GM18502 (cell line): ENCODE data around the gene BRD9.
"Not testable (repeated sequence)": the region's sequence is repeated elsewhere in the genome, so short reads cannot be mapped to it uniquely, and the experiment has no call there.

ENCODE experiments used
- ATAC-seq: cut with Tn5 transposase; IDR thresholded peaks from one replicate; pipeline ENCODE4 v1.9.1; 2021; ENCODE audit warnings: mild to moderate bottlenecking; ENCODE audit not compliant: unreplicated experiment, poor library complexity

BRD9 gene

DNA sequence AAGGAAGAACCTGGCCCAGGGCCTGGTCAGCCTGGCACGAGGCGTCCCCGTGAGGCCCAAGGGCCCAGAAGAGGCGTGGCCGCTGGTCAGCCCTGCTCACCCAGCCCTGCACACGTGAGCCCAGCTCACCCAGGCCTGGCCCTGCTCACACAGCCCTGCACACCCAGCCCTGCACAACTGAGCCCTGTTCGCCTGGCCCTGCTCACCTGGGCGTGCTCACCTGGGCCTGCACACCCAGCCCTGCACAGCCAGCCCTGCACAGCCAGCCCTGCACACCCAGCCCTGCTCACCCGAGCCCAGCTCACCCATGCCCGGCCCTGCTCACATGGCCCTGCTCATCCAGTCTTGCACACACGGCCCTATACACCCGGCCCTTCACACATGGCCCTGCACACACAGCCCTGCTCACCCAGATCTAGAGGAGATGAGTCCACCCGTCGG is 43.9 kb downstream of the BRD9 start:
- ATAC-seq, result no peak

DNA sequence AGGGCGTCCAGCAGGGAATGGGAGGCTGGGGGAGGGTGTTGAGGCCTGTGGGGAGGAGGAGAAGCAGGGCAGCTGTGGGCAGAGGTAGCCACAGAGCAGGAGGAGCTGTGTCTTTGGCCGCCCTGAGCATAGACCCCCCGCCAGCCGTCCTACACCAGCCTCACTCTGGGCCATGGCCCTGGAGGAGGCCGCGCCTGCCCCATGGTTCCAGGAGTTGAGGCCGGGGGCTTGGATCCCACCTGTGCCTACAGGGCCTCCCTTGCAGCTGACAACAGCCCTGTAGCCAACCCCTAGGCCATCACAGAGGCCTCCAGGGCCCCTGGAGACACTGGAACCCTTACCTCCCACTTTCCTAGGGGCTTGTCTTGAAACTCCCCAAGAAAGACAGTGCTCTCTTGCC is 44.9 kb downstream of the BRD9 start:
- ATAC-seq, result not testable (repeated sequence)

DNA sequence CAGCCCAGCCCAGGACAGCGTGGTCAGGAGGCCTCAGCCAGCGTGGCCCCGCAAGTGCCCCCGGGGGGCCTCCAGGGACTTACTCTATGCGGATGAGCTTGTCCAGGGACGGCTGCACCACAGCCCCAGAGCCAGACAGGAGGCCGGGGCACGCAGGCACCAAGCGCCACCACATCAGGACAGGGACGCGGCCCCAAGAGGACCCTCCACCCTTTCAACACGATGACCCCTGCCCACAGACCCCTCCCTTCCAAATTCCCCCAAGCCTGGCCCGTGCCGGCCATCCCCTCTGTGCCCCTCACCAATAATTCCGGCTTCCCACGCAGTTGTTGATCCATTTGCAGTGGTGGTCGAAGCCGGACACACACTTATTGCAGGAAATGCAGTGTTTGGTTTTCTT is 45.4 kb downstream of the BRD9 start:
- ATAC-seq, result not testable (repeated sequence)

DNA sequence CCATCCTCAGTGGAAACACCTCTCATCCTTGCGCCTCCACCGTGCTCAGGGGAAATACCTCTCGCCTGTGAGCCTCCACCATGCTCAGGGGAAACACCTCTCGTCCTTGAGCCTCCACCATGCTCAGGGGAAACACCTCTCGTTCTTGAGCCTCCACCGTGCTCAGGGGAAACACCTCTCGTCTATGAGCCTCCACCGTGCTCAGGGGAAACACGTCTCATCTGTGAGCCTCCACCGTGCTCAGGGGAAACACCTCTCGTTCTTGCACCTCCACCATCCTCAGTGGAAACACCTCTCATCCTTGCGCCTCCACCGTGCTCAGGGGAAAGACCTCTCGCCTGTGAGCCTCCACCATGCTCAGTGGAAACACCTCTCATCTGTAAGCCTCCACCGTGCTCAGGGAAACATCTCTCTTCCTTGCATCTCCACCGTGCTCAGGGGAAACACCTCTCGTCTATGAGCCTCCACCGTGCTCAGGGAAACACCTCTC is 46.0 kb downstream of the BRD9 start:
- ATAC-seq, result not testable (repeated sequence)

DNA sequence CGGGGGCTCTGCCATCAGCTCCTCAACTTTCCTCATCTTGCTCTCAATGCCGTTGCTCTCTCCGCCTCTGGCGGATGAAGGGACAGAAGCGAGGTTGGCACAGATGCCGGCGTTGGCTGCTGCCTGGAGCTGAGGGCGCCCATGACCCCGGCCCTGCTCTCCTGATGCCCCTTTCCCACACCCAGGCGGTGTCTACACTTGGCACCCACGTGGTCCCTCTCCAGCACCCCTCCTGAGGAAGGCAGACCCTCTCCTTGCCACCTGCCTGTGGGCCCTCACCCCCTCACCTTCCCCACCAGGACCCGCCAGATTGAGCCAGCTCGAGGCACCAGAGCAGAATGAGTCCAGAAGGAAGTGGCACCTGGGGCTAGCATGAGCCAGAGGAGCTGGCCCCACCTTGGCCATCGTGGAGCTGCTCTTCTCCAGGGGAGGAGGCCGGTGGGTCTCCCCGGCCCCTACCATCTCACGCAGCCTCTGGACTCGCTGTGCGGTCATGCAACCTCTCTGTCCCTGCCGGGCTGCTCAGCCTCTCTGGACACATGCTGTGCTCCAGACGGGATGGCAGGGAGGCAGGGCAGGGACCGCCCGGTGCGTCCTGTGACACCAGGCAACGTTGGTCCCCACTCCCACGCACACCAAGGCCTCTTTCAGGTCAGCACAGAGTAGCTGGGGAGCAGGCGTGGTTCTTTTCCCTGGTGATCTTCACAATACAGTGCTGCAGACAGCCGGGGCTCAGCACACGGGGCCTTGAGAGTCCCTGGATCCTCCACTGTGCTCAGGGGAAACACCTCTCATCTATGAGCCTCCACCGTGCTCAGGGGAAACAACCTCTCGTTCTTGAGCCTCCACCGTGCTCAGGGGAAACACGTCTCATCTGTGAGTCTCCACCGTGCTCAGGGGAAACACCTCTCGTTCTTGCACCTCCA is 46.7 kb downstream of the BRD9 start:
- not testable (repeated sequence) for ATAC-seq

DNA sequence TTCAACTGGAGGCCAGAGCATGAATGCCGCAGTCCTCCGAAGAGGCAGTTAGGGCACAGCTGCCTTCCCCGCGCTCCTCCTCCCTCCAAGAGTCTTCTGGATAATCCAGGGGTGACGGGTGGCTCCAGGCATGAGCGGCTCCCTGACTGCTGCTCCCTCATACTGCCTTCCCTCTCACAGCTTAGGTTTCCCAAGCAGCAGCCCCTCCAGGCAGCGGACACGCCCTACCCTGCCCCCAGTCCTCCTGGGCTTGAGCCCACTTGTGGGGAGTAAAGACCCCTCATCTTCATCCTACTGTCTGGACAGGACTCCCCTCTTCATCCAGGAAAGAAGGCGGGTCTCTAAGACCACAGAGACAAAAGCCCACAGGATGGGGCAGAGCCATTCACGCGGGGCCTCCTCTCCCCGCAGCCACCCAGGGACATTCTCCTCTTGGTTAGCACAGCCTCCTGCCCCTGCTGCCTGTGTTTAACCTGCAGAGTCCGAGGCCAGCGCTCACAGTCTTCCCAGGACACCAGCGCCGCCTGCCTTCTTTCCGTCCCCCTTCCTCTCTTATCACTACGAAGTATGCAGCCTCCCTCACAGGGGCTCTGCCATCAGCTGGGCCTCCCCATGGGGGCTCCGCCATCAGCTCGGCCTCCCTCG is 47.4 kb downstream of the BRD9 start:
- not testable (repeated sequence) for ATAC-seq

DNA sequence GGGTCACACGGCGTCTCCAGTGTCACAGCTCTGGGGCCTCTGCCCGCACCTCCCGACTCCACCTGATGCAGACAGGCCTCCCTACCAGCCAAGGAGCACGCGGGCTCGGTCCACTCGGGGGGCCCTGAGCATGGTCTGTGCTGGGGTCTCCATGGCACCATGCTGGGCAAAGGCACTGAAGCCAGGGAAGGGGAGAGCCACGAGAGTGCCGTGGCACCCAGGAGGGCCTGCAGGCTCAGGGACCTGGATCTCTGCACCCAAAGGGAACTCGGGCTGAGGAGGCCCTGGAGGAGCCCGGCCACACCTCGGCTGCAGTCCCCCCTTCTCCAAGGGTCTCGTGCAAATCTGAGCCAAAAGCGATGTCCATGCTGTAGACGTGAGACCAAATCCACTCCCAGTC is 48.2 kb downstream of the BRD9 start:
- not testable (repeated sequence) for ATAC-seq

DNA sequence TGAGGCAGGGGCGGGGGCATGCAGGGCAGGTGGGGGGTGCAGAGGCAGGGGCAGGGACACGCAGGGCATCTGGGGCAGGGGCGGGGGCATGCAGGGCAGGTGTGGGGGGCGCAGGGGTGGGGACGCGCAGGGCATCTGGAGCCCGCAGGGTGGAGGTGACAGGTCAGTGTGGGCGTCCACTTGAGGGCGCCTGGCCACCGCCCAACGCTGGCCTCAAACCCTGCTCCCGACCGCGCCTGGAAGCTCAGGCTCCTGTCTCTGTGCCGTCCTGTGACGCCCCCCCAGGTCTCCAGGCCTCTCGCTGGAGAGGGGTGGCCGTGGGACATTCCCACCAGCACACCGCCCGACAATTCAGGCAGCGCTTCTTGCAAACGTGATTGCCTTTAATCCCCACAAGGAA is 48.7 kb downstream of the BRD9 start:
- not testable (repeated sequence) for ATAC-seq

DNA sequence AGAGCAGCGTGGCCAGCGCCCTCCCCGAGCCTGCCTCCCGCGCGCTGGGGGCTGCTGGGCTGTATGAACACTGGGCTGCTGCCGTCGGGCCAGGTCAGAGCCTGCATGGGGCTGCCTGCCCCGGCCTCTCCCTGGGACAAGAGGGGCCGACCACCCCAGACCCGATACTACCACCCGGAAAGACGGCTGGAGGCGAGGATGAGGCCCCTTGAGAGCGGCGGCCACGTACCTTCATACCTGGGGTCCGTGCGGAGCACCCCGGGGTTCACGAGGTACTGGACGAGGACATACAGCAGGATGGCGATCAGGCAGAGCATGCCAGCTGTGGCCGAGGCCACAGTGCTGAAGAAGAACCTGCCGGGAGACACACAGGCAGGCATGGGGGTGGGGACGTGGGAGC is 49.2 kb downstream of the BRD9 start:
- not testable (repeated sequence) for ATAC-seq

DNA sequence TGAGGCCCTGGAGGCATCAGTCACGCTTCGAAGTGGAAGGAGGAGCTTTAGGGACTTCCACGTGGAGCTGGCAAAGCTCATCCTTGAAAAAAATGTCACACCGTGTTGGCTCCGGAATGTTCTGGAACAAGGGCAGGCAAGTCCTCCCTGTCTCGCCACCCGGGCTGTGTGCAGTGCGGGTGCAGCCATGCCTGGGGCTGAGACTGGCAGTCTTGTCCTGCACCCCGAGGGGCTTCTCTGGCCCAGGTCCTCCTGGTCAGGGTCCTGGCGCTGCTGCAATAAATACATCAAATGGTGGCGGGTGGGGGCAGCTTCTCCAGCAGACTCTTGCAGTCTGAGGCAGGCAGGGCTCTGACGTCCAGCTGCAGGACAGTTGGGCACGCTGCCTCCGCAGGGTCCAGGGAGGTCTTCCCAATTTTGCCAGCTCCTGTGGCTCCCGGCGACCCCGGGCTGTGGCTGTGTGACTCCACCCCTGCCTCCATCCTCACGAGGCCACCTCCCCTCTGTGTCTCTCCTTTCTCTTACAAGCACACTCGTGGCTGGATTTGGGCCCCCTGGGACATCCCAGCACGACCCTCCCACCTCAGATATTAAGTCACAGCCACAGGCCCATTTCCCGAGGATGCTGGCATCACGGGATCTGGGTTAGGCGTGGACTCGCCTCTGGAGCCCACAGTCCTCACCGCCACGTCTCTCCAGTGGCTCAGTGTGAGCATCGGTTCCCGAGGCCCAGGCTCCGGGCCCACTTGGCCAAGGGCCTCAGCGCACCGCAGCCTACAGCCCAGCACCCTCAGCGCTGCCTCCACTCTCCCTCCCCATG is 50.0 kb downstream of the BRD9 start:
- not testable (repeated sequence) for ATAC-seq

DNA sequence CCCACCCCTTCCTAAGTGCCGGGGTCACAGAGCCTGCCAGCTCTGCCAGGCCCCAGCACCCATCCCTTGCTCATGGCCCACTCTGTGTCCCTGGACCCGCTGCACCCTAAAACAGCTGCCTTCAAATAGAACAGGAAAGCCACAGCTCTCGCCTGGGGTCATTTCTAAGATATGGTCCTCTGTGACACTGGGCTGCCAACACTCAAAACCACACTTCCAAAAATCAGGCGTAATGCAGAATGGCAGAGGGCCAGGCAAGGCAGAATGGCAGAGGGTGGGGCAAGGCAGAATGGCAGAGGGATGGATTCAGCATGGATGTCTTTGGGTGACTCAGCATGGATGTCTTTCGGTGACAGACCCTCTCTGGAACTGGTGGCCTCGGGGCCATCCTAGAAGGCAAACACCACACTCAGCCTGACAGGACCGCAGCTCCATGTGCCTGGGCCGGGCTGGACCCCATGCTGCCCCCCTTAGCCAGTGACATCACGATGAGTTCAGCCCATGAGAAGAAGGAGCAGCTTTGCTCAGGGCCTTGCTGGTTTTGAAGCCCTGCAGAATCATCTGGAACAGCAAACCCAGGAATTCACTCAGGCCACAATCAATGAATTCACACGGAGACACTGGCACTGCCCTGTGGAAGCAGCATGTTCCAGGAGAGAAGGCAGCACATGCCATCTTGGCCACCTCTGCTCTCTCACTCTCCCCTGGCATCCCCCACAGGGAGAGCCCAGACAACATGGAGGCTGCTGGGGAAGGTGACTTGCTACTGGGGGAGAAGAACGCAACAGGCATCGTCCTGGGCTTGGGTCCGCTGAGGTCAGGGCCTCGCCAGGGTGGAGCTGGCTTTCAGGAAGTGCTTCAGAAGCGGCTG is 50.8 kb downstream of the BRD9 start:
- not testable (repeated sequence) for ATAC-seq

DNA sequence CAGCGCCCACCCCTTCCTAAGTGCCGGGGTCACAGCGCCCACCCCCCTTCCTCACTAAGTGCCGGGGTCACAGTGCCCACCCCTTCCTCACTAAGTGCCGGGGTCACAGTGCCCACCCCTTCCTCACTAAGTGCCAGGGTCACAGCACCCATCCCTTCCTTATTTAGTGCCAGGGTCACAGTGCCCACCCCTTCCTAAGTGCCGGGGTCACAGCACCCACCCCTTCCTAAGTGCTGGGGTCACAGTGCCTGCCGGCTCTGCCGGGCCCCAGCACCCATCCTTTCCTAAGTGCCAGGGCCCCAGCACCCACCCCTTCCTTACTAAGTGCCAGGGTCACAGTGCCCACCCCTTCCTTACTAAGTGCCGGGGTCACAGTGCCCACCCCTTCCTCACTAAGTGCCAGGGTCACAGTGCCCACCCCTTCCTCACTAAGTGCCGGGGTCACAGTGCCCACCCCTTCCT is 51.6 kb downstream of the BRD9 start:
- not testable (repeated sequence) for ATAC-seq

DNA sequence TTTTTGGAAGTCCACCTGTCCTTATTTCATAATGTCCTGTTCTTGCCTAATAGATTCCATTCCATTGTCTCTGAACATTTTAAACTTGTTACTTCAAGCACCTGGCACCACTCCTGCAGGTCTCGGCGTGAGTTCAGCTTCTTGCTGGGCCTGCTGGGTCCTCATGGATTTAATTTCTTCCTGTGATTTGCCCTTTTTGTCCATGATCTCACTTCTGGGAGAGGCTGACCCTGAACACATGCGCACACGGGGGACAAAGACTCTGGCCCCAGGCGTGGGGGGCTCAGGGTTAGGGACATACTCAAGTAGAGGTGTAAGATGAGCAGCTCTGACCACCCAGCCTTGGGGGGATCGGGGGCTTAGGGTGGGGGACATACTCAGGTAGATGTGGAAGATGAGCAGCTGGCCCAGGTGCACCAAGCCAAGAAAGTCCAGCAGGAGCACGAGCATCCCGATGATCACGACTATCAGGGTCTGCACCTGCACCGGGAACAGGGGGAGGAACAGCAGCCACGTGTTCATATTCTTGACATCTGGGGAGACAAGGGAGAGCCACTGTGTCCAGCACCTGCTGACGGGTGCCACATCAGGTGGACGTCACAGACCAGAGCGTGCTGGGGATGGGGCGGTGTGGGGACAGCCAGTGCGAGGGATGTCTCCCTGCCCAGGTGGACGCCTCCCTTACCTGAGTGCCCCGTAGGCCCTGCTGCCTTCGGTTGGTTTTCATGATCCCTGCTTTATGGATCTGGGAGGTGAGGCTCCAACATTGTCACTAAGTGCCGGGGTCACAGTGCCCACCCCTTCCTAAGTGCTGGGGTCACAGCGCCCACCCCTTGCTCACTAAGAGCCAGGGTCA is 52.3 kb downstream of the BRD9 start:
- ATAC-seq, result not testable (repeated sequence)

DNA sequence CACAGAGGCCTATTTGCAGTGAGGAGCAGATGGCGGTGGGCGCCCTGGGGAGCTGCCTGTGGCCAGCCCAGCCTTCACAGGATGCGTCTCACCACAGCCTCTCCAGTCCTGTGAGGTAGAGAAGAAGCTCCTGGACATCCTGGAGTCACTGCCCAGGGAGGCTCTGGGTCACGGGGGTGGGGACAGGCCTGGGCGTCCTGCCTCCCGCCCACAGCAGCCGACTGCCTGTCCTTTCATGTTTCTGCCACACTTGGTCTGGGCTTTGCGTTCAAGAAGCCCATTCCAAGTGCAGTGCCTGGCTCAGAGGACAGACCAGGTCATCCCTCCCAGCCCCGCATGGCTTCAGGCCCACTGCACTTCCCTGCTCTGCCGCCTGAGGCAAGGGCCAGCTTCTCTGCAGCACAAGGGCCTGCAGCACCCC is 54.2 kb downstream of the BRD9 start:
- ATAC-seq, result not testable (repeated sequence)

DNA sequence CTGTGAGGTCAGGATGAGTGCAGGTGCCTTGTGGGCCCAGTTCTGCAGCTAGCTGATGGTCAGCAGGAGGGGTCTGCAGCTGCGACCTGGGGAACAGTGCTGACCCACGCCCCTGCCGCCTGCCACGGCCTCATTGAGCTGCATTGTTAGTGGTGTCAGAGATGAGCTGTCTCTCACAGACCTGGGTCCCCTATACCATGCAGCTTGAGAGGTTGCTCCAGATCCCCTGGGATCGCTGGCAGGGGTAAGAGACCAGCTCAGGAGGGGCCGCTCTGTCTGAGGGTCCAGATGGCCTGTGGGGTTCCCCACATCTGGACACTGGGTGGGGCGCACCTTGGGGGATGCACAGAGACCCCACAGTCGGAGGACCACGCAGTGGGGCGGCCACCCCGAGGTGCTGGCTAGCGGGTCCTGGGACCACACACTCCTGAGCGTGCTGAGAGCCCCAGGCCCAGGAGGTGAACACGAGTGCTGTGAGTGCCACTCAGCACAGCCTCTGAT is 54.9 kb downstream of the BRD9 start:
- ATAC-seq, result not testable (repeated sequence)

DNA sequence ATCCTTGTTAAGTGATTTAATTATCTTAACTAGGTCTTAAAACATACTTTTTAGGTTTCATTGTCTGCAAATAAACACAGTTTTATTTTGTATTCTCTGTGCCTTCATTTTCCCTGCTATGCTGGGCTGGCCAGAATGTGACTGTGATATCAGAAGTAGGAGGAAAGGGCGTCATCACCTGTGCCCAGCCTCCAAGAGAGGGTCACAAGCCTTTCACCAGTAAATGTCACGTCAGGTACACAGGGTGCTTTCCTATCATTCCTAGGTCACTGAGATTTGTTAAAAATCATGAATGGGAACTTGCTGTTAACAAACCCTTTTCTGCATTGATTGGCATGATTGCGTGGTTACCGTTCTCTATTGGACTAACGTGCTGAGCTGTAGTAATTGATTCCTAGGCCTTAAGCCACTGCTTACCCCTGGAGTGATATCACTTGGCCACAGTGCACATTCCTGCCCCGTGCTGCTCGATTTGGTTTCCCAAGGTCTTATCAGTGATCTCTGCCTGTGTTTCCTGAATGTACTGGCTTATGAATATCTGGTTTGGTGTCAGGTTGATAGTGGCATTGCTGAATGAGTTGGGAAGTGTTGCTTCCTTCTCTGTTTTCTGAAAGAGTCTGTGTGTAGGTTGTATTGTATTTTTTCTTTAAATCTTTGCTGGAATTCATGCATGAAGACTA is 56.5 kb downstream of the BRD9 start:
- ATAC-seq, result not testable (repeated sequence)

DNA sequence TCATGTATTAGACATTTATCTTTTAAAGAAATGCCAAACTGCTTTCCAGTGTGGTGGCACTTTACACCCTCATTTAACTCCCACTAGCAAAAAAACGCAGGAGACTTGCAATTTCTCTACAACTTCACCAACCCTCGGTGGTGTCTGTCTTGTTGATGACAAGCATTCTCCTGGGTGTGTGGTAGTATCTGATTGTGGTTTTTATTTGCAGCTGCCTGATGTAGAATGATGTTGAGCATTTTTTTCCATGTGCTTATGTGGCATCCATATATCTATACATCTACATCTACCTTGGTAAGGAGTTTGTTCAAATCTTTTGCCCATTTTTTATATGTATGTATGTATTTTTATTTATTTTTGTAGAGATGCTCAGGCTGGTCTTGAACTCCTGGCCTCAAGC is 58.6 kb downstream of the BRD9 start:
- not testable (repeated sequence) for ATAC-seq

DNA sequence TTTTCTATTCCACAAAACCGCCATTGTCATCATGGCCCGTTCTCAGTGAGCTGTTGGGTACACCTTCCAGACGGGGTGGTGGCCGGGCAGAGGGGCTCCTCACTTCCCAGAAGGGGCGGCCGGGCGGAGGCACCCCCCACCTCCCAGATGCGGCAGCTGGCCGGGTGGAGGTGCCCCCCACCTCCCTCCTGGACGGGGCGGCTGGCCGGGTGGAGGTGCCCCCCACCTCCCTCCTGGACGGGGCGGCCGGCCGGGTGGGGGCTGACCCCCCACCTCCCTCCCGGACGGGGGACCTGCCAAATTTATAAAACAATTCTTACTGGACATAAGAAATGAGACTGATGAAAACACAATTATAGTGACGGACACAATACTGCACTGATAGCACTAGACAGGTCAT is 64.4 kb downstream of the BRD9 start:
- not testable (repeated sequence) for ATAC-seq
